Dermis blood vessel endothelial cell (primary cell): ENCODE measurements around the gene ZNF827. TPM values are rescaled to one million over a fixed set of nuclear protein-coding genes. Genes with fewer than 3 reads are reported as not detected.

Experiments used
- DNase-seq: peaks from one replicate; pipeline ENCODE4 v3.0.0; 2010
- total RNA-seq: library from RNA; depleted of rRNA; stranded (reverse); fragments of >200 nt; gene quantifications from 2 replicates; pipeline ENCODE4 v1.2.3, GENCODE V29; 2014

The ZNF827 gene
- 2.5 and 4.4 TPM in 2 replicates for total RNA-seq

DNA sequence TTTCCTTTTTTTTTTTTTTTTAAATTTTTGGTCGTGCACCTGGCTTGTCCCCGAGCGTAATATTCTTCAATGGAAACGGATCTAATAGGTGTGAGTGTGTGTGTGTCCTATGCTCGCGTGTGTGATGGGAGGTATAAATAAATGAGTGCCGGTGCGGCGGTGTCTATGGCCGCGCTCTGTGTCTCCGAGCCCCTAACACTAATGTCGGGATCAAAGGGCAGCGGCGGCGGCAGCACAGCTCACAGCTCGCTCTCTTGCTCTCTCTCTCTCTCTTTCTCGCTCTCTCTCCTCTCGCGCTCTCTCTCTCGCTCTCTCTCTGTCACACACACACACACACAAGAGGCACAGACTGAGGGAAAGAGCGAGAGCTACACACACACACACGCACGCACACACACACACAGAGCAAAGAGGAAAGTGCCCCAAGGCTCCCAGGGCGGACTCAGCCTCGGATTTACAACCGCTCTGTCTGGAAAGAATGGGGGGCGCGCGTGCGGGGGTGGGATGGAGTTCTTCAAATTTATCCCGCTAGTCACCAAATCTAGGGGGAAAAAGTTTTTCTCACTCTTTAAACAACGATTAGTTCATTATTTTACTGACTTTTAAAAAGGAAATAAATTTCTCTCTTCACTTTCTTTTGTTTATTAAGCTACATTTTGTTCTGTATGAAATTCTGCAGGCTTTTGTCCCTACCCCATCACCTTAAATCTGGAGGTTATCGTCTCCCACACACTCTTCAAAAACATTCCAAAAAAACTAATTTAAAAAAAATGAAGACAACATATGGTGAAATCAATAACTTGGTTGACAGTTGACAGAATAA lies at the start of gene ZNF827:
TSS of gene ZNF827 (minus strand) at position 206 of the 823 bp plus-strand sequence. CDS start 416 bp downstream, outside the sequence.
- DNase-seq: peak; percentile 74

- DNase-seq: no peak
These were observed 45.9 kb upstream of the ZNF827 start for GRCh38 chr4:145984563-145984962.

DNA sequence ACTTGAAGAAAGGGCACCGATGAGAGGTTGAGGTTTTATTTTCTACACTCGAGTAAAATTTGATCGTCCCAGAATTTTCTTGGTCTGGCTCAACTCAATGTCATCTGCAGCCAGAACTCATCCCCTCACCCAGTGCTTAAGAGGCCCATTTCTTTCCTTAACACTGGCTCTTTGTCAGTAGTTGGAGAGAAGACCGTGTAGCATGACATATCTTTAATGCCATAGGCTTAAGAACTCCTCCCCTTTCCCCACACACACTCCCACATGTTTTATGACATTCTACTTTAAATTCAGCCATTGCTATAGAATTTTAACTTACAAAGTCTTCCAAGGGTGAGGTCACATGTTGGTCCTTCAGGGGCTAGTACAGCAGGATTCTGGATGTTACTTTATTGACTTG lies 44.2 kb upstream of the ZNF827 start:
- DNase-seq: no peak

GRCh38 chr4:145979160-145979559 lies 40.5 kb upstream of the ZNF827 start:
- DNase-seq: no peak

- no peak for DNase-seq
These were observed 38.1 kb upstream of the ZNF827 start for GRCh38 chr4:145976680-145977079.

GRCh38 chr4:145960012-145960411 lies 21.4 kb upstream of the ZNF827 start:
- DNase-seq: no peak

- no peak for DNase-seq
These were observed 18.7 kb upstream of the ZNF827 start for GRCh38 chr4:145957302-145957701.

- DNase-seq: peak; percentile 74
These were observed 17.8 kb upstream of the ZNF827 start for GRCh38 chr4:145956288-145956890.

- DNase-seq: peak; percentile 75
These were observed 16.3 kb upstream of the ZNF827 start for GRCh38 chr4:145954924-145955339.

GRCh38 chr4:145951931-145952330 lies 13.3 kb upstream of the ZNF827 start:
- DNase-seq: peak; percentile 58

DNA sequence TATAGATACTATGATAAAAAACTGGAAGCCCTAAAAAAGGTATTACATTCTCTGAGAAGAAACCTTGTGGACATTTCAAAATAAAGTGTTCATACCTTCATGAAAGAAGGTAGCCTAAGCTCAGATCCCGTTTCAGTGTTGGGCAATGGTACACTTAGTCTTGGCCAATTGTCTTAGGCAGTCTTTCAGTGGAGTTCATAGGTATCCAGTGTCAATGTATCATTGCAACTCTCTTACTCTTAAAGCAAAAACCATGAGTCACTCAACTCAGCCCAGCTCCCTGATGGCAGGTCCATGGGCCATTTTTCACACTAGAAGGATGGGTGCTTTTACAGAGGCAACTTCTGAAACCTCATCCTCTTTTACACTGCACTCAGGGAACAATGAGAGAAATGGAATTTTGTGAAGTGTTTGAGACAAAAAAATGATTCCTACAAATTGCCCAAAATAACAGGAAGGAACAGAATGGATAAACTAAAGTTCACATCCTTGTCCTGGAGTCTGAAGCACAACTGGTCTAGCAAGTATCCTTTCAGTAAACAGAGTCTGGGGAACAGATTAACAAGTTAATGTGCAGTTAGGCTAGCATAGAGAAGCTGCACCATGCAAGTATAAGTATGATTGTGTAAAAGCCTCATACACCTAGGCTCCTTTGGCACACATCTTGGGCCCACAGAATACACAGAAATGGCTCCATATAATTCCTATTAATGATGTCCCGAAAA lies 7.0 kb upstream of the ZNF827 start:
- DNase-seq: no peak

DNA sequence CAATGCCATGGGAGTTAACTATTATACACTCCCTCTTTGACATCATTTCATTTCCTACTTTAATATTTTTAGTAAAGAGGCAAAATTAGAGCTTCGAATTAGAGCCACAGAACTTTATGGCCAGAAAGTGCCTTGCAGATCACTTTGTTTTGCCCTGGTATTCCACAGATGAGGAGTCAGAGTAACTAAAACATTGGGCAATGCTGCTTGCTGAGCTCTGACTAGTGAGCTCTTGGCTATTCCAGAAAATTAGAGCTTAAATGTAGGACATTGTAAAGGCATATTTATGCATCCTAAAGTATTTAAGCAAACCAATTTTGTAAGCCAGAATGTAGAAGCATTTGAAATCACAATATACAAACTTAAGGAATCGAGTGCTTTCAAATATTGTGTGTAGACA lies 6.3 kb upstream of the ZNF827 start:
- DNase-seq: no peak

- peak; percentile 36 for DNase-seq
These were observed 1.2 kb upstream of the ZNF827 start for GRCh38 chr4:145939856-145940255.

GRCh38 chr4:145939441-145939750 lies 773 bp upstream of the ZNF827 start:
- DNase-seq: peak; percentile 21

GRCh38 chr4:145937971-145938611 lies 532 bp downstream of the ZNF827 start:
- DNase-seq: peak; percentile 45

- peak; percentile 67 for DNase-seq
These were observed 1.4 kb downstream of the ZNF827 start for GRCh38 chr4:145936997-145937901.

- peak; percentile 81 for DNase-seq
These were observed 2.3 kb downstream of the ZNF827 start for GRCh38 chr4:145936142-145936996.

DNA sequence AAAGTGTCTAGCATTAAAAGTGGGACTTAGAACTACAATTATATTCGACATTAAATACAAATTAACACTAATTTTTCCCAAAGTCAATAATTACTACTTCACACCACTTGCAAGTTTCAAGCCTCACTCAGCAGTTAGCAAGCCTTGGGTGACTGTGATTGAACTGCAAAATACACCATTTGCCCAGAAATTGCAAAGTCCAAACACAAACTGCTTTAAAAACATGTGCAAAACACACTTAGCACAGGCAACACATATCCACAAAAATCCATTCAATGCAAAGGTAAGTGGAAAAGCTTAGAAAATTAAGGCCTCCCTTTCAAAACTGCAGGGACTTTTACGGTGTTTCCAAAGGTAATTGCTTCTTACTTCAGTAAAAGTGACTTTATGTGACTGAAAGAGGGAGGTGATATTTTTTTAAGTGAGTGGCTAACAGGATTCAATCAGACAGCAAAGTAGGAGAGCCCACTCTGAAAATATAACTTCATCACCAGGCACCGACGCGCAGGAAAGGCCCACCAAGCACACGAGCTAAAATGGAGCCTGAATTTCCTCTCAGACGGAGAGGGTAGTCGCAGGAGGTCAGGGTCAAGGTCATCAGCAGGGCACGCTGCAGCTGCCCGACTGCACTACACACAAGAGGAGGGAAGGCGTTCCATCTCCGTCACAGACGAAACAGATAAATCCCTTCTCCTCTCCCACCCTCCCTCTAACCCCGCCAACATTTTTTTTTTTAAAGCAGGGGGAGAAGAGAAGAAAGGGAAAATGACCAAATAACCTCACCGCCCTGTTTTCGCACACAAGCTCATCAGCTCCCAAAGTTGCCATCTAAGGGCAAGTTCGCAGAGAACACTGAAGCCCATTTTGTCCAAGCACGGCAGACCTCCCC lies 3.1 kb downstream of the ZNF827 start:
- DNase-seq: peak; percentile 48

DNA sequence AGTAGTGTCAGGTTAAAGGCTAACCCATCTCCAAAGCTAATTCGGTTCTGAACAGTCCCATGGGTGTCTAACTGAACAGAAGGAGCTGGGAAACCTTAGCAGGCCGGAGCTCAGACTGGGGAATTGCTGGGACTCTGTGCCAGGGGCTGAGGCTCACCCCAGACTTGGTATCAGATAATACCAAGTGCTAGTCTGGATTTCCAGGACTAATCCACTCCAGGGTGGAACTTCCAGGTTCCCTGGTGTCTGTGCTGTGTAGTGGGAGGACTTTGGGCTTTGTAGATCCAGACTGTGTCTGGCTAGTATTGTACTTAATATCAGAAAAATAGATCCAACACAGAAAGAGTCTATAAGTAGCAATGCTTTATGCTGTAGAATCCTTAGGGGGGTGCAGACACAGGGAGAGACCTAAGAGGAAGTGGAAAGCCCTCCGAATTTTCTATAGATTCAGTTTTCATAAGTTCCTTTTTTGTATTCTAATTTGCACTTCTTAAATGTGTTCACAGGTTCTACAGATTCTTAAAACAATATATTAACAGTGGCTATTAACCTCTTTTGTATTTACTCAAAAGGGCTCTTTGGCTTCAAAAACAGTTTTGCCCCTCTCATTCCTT lies 4.1 kb downstream of the ZNF827 start:
- no peak for DNase-seq

DNA sequence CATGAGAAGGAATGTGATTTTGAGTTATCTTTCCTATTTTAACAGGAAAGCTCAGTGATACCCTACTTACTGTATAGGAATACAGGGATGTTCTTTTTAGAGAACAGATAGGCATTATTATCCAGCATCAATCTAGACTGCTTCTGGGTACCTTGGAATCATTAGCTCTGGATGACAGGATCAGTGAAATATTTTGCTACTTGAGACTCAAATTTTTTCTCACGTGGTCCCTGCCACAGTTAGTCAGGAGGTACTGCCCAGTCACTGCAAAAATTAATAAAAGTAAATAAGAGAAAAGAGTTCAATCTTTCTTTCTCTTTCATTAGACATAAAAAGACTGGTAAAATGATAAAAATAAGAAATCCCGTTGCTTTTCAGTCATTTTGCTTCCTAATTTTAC lies 5.5 kb downstream of the ZNF827 start:
- no peak for DNase-seq
